Effector memory CD4-positive, alpha-beta T cell (primary cell): ENCODE results near the gene APOL2.

Source experiments
- DNase-seq, 3 donors: peaks; one replicate each; pipeline ENCODE4 v3.0.0-alpha.2; 2020
- H3K27ac ChIP-seq: 2 replicates; pipeline ENCODE4 v1.7.0; 2013; ENCODE audit warnings: mild to moderate bottlenecking, low read length, moderate library complexity; ENCODE audit not compliant: insufficient read depth, poor library complexity, severe bottlenecking
- H3K27me3 ChIP-seq: replicated peaks from 2 replicates; pipeline ENCODE4 v1.7.0; 2013; ENCODE audit warnings: mild to moderate bottlenecking, low read length; ENCODE audit not compliant: insufficient read depth, control insufficient read depth, poor library complexity, severe bottlenecking
- H3K36me3 ChIP-seq: 2 replicates; pipeline ENCODE4 v1.7.0; 2013; ENCODE audit warnings: mild to moderate bottlenecking, low read length, moderate library complexity; ENCODE audit not compliant: control insufficient read depth, insufficient read depth
- H3K4me1 ChIP-seq: 2 replicates; pipeline ENCODE4 v1.7.0; 2013; ENCODE audit warnings: low read length, mild to moderate bottlenecking; ENCODE audit not compliant: control insufficient read depth, insufficient read depth, poor library complexity, severe bottlenecking
- H3K4me3 ChIP-seq: 2 replicates; pipeline ENCODE4 v1.7.0; 2013; ENCODE audit warnings: low read length, low read depth, mild to moderate bottlenecking; ENCODE audit not compliant: insufficient read depth, poor library complexity, severe bottlenecking
- H3K9me3 ChIP-seq: 2 replicates; pipeline ENCODE4 v1.7.0; 2013; ENCODE audit warnings: mild to moderate bottlenecking, low read length, moderate library complexity; ENCODE audit not compliant: control insufficient read depth

APOL2 gene

DNA sequence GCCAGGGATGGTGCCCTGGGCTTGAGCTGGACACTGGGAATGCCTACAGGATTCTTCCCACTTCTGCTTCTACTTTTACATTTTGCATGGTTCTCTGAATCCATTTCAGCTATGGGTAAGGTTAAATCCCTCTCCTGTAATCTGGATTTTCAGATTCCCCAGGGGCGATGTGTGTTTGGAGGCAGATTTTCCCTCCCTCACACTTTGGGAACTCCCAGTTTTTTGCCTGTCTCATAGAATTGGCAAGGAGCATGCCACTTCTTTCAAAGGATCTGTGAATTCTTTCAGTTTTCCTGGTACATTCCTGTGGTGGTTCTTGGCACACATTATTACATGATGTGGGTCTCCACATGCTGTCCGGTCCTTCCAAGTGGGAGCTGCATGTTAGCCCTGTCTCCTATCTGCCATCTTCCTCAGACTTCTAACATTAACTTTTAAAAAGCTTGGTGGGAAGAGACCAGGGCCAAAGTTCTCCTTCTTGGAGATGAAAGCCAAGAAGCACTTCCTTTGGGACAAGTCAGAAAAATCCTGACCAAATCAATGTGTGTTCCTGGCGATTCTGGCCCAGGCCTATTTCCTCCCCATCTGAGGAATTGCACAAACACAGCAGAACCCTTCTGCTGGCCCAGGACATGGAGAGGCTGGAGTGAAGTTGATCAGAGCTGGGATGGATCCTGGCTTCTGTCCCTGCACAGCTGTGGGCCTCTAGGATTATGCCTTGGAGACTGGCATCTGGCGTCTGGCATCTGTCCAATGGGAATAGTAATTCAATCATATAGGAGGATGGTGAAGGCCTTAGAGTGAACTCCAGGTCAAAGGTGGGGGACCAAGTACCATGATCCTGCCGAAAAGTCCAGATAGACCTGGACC, 5.4 kb upstream of the APOL2 start:
- Histone ChIP-seq H3K4me3 (no peak overlapping the region), H3K27me3 (no peaks in the 10 kb centered on the region), H3K27ac (no peak overlapping the region), H3K9me3 (no peaks in the 10 kb centered on the region), H3K36me3 (no peaks in the 10 kb centered on the region), H3K4me1 (peaks cover 2% of the 10 kb centered on the region)
- DNase-seq: no peak

DNA sequence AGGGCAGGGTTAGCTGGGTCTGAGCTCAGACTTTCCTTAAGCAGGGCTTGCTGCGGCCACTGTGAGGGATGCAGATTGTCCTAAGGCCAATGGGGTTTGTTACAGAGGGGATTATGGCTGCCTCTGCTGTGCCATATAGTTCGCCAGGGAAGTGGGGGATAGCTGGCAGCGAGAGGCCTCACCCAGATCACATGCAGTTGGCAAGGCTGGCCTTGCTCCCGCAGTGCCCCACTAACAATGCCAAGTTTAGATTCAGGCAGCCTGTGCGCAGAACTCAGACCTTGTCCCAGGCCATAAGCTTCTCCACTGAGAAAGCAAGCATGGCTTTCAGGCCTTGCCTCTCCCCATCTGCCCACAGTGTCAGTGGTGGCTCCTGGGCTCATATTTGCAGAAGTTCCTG, 4.7 kb upstream of the APOL2 start:
- Histone ChIP-seq H3K9me3 (no peaks in the 10 kb centered on the region), H3K4me1 (peaks cover 5% of the 10 kb centered on the region), H3K36me3 (no peaks in the 10 kb centered on the region), H3K4me3 (no peak overlapping the region), H3K27ac (no peak overlapping the region), H3K27me3 (no peaks in the 10 kb centered on the region)
- DNase-seq: no peak

DNA sequence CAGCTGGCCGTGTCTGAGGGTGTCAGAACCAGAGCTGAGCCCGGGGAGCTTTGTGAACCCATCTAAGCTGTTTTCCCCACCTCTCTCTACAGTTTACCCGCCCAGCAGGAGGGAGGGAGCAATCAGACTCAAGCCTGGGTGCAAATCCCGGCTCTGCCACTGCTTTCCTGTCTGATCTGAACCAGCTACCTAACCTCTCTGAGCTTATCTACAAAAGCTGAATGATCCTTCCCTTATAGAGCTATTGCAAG, 252 bp downstream of the APOL2 start:
- no peak for DNase-seq
- H3K4me1 ChIP-seq: peaks cover 23% of the 10 kb centered on the region

DNA sequence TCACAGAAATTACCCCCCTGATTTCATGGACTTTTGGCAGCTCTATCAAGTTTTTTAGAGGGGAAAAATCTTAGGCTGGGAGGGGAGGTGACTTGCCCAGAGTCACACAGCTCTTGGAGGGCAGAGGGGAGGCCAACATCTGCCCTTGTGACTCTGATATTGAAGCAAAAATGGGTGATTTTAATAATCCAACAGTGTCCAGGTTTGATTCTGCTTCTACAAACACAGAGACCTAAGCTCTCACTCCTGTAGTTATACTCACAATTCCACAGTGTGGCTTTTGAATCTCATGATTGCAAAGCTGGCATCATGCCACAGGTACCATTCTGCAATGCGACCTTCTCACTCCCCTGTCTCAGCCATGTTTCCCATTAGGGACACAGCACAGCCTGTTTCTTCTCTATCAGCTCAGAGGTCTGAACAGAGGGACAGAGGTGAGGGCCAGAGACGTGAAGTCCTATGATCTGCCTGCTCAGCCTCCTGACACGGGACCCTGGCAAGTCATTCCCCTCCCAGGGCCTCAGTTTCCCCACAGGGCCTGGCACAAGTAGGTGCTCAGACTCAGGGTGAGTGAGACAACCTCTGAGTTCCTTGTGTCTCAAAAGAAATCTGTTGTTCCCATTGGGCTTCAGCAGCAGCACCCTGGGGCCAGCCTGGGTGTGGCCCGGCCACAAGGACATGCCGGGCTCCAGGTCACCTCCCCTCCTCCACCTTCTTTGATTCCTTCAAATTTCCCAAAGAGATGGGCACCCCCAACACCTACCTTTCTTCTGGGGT, 766 bp downstream of the APOL2 start:
- Histone ChIP-seq H3K27me3 (no peaks in the 10 kb centered on the region), H3K4me3 (peak overlapping the region; percentile 82), H3K36me3 (peaks cover 20% of the 10 kb centered on the region), H3K4me1 (peaks cover 23% of the 10 kb centered on the region), H3K27ac (peak overlapping the region; percentile 77), H3K9me3 (no peaks in the 10 kb centered on the region)
- no peak for DNase-seq

More for the DNA sequence above, 252 bp downstream of the APOL2 start:
- peak overlapping the region; percentile 82 for H3K4me3 ChIP-seq
- H3K36me3 ChIP-seq: peaks cover 19% of the 10 kb centered on the region
- H3K27me3 ChIP-seq: no peaks in the 10 kb centered on the region
- H3K9me3 ChIP-seq: no peaks in the 10 kb centered on the region
- peak overlapping the region; percentile 77 for H3K27ac ChIP-seq

DNA sequence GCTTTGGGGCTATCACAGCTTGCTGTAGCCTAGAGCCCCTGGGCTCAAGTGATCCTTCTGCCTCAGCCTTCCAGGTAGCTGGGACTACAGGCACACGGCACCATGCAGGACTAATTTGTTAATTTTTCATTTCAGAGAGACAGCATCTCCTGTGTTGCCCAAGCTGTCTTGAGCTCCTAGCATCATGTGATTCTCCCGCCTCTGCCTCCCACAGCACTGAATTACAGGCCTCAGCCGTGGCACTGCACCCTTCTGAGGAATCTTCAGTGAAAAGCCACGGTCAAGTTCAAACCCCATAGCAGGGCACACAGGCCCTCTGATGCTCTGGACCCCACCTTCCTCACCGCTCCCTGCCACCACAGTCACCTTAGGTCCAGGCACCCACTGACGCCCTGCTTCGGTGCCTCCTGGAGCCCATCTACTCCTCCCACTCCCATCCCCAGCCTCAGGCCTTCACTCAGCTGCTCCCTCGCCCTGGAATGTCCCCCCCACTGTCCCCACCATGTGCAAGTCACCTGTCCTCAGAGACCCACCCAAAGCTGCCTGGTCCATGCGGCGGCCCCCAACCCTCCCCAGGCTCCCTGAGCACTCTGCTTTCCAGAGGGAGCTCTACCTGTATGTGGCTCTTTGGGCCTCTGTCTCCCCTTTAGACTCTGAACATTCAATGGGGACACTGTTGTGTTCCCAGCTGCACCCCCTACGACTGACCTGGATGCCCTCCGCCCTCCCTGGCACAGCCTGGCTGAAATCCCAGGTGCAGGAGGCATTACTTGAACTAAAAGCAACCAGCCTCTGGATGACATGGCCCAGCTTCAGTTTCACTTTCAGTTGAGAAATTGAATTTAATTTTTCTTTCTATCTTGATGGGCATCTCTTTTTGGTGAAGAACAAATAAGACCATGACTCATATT, 1.6 kb downstream of the APOL2 start:
- DNase-seq: no peak

DNA sequence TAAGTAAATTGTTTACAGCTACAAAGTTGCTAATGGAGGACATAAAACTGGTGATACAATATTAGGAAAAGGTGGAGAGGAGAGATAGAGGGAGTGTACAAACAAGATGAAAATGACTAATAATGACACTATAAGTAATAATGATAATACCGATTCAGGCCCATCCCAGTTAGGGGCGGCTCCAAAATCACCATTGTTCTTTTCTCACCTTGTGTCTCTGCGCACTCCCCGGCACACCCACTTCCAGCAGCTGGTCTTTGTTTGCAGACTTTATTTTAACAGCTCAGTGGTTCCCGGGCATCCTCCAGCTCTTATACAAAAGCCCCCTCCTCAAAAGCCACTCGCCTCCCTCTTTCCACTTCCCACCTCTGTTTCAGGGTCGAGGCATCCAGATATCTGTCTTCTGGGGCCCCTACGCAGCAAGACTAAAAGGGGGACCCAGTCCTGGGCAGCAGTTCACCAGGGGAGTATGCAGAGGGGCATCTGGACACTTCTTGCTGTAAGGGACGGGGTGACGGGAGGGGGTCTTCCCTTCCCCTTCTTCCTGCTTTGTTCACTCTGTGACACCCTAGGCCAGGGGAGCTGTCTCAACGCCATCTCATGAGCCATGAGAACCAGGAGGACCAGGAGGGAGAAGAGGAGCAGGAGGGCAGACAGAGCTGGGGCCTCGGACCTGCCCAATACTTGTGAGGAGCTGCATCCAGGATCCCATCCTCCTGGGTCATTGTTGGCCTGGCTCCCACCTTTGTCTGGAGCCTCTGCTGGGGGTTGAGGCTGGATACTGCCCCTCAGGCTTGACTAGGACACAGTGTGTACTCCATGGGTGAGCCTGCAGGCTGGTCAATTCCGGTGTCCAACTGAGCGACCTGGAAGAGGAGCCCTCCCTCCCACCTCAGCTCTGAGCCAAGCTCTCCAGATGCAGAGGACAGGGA, 2.7 kb downstream of the APOL2 start:
- Histone ChIP-seq H3K4me1 (peaks cover 23% of the 10 kb centered on the region), H3K4me3 (no peak overlapping the region), H3K27ac (peak overlapping the region; percentile 77)

More for the DNA sequence above, 1.6 kb downstream of the APOL2 start:
- no peaks in the 10 kb centered on the region for H3K9me3 ChIP-seq
- H3K27me3 ChIP-seq: no peaks in the 10 kb centered on the region
- H3K4me1 ChIP-seq: peaks cover 23% of the 10 kb centered on the region
- H3K27ac ChIP-seq: peak overlapping the region; percentile 77
- H3K36me3 ChIP-seq: peaks cover 28% of the 10 kb centered on the region
- peak overlapping the region; percentile 82 for H3K4me3 ChIP-seq

DNA sequence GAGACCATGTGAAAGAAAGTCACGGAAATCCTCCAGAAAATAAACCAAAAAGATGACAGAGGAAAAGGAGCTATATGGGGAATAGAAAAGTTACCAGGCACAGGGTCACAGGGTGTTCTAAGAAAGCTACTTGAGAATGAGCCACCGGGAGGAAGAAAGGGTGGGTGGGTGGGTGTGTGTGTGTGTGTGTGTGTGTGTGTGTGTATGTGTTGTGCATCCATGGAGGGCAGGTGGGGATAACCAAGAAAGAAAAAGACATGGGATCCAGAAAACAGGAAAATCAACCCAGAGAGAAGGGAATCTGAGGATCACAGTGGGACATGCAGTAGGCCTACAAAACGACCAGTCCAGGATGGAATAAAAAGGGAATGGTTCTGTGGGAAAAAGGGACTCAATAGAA, 3.7 kb downstream of the APOL2 start:
- H3K4me1 ChIP-seq: peaks cover 23% of the 10 kb centered on the region
- H3K4me3 ChIP-seq: no peak overlapping the region
- no peaks in the 10 kb centered on the region for H3K9me3 ChIP-seq
- DNase-seq: no peak
- H3K36me3 ChIP-seq: peaks cover 49% of the 10 kb centered on the region
- H3K27ac ChIP-seq: no peak overlapping the region
- H3K27me3 ChIP-seq: no peaks in the 10 kb centered on the region

More for the DNA sequence above, 2.7 kb downstream of the APOL2 start:
- Histone ChIP-seq H3K36me3 (peaks cover 39% of the 10 kb centered on the region), H3K27me3 (no peaks in the 10 kb centered on the region), H3K9me3 (no peaks in the 10 kb centered on the region)
- DNase-seq: no peak

DNA sequence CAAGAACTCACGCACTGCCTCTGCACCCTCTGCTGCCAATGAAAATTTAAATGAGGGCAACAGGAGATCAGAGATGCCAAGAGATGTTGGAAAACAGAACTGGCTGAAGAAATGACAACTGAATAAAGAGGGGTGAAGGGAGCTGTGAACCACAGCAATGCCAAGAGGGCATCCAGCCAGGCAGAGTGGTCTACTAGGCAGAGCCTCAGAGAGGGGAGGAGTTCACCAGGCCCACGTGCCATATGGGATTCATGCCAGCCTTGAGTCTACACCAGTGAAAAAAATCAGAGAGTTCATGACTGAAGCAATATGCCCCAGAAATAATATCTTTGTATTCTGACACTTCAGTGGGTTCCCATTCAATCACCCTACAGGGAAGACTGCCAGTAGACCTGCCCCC, 4.4 kb downstream of the APOL2 start:
- DNase-seq: no peak
- Histone ChIP-seq H3K4me3 (no peak overlapping the region), H3K4me1 (peaks cover 22% of the 10 kb centered on the region), H3K36me3 (peaks cover 54% of the 10 kb centered on the region), H3K27ac (no peak overlapping the region), H3K9me3 (no peaks in the 10 kb centered on the region), H3K27me3 (no peaks in the 10 kb centered on the region)

DNA sequence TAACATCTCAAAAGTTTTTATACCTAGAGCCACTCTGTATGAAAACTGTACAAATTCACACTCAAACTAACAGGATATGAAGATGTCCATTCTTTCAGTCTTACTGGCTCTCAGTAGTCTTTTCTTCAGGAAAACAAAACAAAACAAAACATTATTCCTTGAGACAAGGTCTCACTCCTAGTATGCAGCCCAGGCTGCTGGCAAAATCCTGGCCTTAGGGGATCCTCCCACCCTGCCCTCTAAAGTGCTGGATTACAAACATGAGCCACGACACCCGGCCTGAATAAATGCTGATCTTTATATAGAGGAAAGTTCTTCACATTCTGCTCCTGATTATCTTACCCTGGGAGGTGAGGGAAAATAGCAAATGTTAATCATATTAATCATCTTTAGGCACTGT, 5.1 kb downstream of the APOL2 start:
- Histone ChIP-seq H3K9me3 (no peaks in the 10 kb centered on the region), H3K4me1 (peaks cover 18% of the 10 kb centered on the region), H3K27me3 (no peaks in the 10 kb centered on the region), H3K27ac (no peak overlapping the region), H3K4me3 (no peak overlapping the region), H3K36me3 (peaks cover 60% of the 10 kb centered on the region)
- DNase-seq: no peak
